Kidney epithelial cell (primary cell): ENCODE results near the gene BATF. TPM values are rescaled to one million over a fixed set of nuclear protein-coding genes. Genes with fewer than 3 reads are reported as not detected.
A peak's percentile ranks its signal among the peaks of the same experiment; 100 is the strongest.

ENCODE experiments used
- DNase-seq: peaks from one replicate; pipeline ENCODE4 v3.0.0-alpha.2; 2010; ENCODE audit warnings: low read depth
- H3K27me3 ChIP-seq: 2 replicates; pipeline ENCODE4 v1.6.0; 2011; ENCODE audit warnings: low read length; ENCODE audit not compliant: control insufficient read depth, insufficient read depth
- H3K36me3 ChIP-seq: 2 replicates; pipeline ENCODE4 v1.5.1; 2011; ENCODE audit warnings: low read length; ENCODE audit not compliant: control insufficient read depth, insufficient read depth
- H3K4me3 ChIP-seq: 2 replicates; pipeline ENCODE4 v1.5.1; 2011; ENCODE audit warnings: low read depth, mild to moderate bottlenecking, control low read depth, low read length
- total RNA-seq: library from RNA; depleted of rRNA; stranded (reverse); fragments of >200 nt; gene quantifications from 2 replicates; pipeline ENCODE4 v1.2.3, GENCODE V29; 2015
- TF ChIP-seq, protein P1 (sequence below): IDR thresholded peaks from 2 replicates; pipeline ENCODE4 v1.5.1; 2011; ENCODE audit warnings: mild to moderate bottlenecking, moderate library complexity, low read length, control low read depth, inconsistent platforms; ENCODE audit not compliant: insufficient read depth, poor library complexity, severe bottlenecking

BATF gene
- total RNA-seq, 1 donor from 2014 or later = not detected

GRCh38 chr14:75484711-75485429 is 37.4 kb upstream of the BATF start:
- no peak overlapping the region for H3K4me3 ChIP-seq
- peaks cover 2% of the 10 kb centered on the region for H3K27me3 ChIP-seq
- TF ChIP-seq, protein P1, sequence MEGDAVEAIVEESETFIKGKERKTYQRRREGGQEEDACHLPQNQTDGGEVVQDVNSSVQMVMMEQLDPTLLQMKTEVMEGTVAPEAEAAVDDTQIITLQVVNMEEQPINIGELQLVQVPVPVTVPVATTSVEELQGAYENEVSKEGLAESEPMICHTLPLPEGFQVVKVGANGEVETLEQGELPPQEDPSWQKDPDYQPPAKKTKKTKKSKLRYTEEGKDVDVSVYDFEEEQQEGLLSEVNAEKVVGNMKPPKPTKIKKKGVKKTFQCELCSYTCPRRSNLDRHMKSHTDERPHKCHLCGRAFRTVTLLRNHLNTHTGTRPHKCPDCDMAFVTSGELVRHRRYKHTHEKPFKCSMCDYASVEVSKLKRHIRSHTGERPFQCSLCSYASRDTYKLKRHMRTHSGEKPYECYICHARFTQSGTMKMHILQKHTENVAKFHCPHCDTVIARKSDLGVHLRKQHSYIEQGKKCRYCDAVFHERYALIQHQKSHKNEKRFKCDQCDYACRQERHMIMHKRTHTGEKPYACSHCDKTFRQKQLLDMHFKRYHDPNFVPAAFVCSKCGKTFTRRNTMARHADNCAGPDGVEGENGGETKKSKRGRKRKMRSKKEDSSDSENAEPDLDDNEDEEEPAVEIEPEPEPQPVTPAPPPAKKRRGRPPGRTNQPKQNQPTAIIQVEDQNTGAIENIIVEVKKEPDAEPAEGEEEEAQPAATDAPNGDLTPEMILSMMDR = no peak
- no peaks in the 10 kb centered on the region for H3K36me3 ChIP-seq
- DNase-seq = no peak

- Histone ChIP-seq H3K36me3 (no peaks in the 10 kb centered on the region), H3K4me3 (no peak overlapping the region), H3K27me3 (no peaks in the 10 kb centered on the region)
- no peak for DNase-seq
- TF ChIP-seq, protein P1 = no peak
These were observed 36.0 kb upstream of the BATF start for GRCh38 chr14:75486318-75486717.

DNA sequence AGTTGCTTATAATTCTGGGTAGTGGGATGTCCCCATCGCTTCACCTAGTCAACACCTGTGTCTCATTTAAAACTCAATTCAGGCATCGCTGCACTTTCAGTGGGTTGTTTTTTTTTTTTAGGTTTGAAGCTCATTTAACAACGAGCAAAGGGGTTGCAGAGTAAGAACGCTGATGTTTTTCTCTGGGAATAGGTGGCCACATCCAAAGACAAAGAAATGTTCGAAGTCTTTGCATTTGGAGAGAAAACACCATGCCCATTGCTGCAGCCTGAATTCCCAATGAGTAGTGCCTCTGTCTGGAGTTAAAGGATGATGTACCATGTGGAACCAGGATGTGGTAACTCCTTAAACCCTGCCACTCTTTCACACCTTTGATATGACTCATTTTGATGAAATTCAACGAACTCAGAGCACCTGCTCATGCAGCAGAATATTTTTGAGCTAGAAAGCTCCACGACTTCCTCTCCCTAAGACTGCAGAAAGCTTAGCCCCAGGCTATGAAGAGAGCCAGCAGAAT is 35.1 kb upstream of the BATF start:
- peak; percentile 31 for DNase-seq
- no peak overlapping the region for H3K4me3 ChIP-seq
- no peaks in the 10 kb centered on the region for H3K27me3 ChIP-seq
- TF ChIP-seq, protein P1 = no peak
- no peaks in the 10 kb centered on the region for H3K36me3 ChIP-seq

DNA sequence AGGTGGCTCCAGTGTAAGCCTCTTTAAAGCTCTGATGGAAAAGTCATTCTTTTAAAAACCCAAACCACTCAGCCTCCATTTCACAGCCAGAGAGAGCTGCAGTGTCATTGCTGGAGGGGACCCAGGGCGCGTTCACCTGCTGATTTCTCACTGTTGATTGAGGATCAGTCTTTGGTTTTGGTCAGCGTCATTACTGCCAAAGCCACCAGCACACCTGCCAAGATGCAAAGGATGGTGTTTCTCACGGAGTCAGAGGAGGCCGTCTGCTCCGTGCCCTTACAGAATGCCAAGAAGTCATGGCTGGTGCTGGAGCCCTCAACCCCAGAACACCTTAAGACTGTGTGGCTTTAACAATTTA is 32.8 kb upstream of the BATF start:
- H3K4me3 ChIP-seq = no peak overlapping the region
- DNase-seq = no peak
- TF ChIP-seq, protein P1 = no peak

GRCh38 chr14:75491376-75491978 is 30.8 kb upstream of the BATF start:
- no peak overlapping the region for H3K4me3 ChIP-seq
- no peaks in the 10 kb centered on the region for H3K36me3 ChIP-seq
- no peak for DNase-seq
- TF ChIP-seq, protein P1 = no peak
- no peaks in the 10 kb centered on the region for H3K27me3 ChIP-seq

More for the DNA sequence above, 32.8 kb upstream of the BATF start:
- Histone ChIP-seq H3K36me3 (no peaks in the 10 kb centered on the region), H3K27me3 (no peaks in the 10 kb centered on the region)
